ENCODE data around the gene SLC39A10. TPM values are rescaled to one million over a fixed set of nuclear protein-coding genes. Genes with fewer than 3 reads are reported as not detected.
"Not testable (repeated sequence)": the region's sequence is repeated elsewhere in the genome, so short reads cannot be mapped to it uniquely, and the experiment has no call there.

Gene SLC39A10
- total RNA-seq, 4 donors from 2014 or later, result 1.6 to 3.5 (median 2.1) TPM

DNA sequence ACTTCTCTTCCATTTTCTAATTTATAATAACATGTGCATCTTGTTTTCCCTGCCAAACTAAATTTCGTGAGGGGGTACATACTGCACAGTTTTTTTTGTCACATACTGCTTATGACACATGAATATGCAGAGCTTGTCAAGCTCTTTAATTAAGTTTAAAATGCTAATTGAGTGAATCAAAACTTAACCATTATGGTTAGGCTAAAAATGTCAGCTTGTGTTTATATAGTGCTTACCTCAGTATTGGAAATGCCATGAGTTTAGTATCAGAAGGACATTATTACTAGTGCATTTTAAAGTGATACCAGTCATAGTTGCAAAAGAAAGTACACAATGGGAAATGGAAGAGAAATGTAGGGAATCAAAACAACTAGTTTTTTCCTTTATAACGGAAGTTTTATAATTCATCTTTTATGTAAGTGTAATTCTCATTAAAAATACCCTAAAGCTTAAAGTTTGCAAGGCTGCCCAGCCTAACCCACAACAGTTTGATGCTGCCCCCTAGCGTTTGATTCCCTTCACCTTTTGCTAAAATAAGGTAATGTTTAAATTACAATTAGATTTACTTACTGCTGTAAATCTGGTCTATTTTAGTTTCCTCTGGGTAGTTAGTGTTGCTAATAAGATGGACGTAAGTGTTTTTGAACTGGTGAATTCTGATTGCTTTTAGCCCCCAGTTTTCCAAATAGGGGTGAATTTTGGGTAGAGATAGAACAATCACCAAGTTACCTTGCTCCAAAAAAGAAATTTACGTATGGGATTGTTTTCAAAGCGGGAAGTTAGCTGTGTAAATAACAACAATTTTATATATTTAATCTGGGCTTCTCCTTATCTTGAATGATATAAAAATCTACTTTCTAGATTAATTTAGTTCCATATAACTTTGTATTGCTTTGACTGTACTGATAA is 3.2 kb downstream of the SLC39A10 start:
- no peak for ATAC-seq
- in situ Hi-C loops (cut with MboI; ENCODE audit: low sequenced_read_pairs in 4 of 4), result loop anchor here in 1 of 4 donors (5.0 kb wide), 1 partner anchor 88 kb away; no protein-coding TSS in a partner anchor
- Histone ChIP-seq H3K9me3 (no peaks in the 10 kb centered on the region), H3K36me3 (no peaks in the 10 kb centered on the region), H3K4me1 (peaks cover 23% of the 10 kb centered on the region in 2 donors), H3K4me3 (no peak overlapping the region), H3K27ac (peak overlapping the region in 2 of 4 donors; percentile 94 to 97), H3K27me3 (no peaks in the 10 kb centered on the region)
- TF ChIP-seq POLR2A (IDR thresholded peaks at IDR 0.05), result no peak
- TF ChIP-seq, protein P1, sequence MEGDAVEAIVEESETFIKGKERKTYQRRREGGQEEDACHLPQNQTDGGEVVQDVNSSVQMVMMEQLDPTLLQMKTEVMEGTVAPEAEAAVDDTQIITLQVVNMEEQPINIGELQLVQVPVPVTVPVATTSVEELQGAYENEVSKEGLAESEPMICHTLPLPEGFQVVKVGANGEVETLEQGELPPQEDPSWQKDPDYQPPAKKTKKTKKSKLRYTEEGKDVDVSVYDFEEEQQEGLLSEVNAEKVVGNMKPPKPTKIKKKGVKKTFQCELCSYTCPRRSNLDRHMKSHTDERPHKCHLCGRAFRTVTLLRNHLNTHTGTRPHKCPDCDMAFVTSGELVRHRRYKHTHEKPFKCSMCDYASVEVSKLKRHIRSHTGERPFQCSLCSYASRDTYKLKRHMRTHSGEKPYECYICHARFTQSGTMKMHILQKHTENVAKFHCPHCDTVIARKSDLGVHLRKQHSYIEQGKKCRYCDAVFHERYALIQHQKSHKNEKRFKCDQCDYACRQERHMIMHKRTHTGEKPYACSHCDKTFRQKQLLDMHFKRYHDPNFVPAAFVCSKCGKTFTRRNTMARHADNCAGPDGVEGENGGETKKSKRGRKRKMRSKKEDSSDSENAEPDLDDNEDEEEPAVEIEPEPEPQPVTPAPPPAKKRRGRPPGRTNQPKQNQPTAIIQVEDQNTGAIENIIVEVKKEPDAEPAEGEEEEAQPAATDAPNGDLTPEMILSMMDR (IDR thresholded peaks at IDR 0.05 in 4 of 5, conservative IDR thresholded peaks at IDR 0.05 in 1 of 5), result peak; percentile 35 to 86 (median 59)
- intact Hi-C loops (cut with DNase I; ENCODE audit: low total_unique reads), result loop anchor here (1.0 to 10.0 kb wide), 5 partner anchors 84 to 1525 kb away; partner anchors contain the start of genes DNAH7 and STK17B
- DNase-seq, result peak; percentile 27 to 33

DNA sequence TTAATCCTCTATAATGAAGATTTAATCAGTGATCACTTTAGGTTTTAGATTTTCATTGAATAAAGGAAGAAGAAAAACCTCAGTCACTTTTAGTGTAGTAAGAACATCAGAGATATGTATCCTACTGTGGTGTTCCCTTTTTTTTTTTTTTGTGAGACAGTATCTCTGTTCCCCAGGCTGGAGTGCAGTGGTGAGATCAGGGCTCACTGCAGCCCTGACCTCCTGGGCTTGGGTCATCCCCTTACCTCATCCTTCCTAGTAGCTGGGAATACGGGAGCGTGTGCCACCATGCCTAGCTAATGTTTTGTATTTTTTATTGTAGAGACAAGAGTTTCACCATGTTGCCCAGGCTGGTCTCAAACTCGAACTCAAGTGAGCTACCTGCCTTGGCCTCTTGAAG is 5.1 kb downstream of the SLC39A10 start:
- intact Hi-C loops (cut with DNase I; ENCODE audit: low total_unique reads) (no loop called here), in situ Hi-C loops (cut with MboI; ENCODE audit: low sequenced_read_pairs in 4 of 4) (loop anchor here in 1 of 4 donors (5.0 kb wide), 1 partner anchor 90 kb away; no protein-coding TSS in a partner anchor)
- H3K4me3 ChIP-seq, result no peak overlapping the region
- no peaks in the 10 kb centered on the region for H3K27me3 ChIP-seq
- no peaks in the 10 kb centered on the region for H3K36me3 ChIP-seq
- no peak for TF ChIP-seq POLR2A (IDR thresholded peaks at IDR 0.05)
- TF ChIP-seq, protein P1 (IDR thresholded peaks at IDR 0.05 in 4 of 5, conservative IDR thresholded peaks at IDR 0.05 in 1 of 5), result no peak
- ATAC-seq (no peak), DNase-seq (no peak)
- peaks cover 22 to 23% of the 10 kb centered on the region in 2 donors for H3K4me1 ChIP-seq
- no peak overlapping the region for H3K27ac ChIP-seq
- no peaks in the 10 kb centered on the region for H3K9me3 ChIP-seq

DNA sequence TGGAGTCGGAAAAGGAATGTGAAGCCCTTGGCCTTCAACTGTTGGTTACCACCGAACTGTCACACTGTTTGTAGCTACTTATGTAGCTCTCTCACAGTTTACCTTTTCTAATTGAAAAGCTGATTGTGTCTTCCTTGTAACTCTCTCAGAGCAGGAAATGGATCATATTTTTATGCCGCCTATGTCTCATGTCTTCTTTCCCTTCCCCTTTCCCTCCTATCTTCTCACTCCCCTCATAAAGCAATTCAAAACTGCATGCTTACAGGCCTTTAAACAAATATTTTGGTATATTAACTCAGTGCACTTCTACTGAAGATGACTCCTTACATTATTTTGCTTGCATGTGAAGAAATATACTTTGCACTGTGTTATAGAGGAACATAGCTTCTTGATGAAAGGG is 6.0 kb downstream of the SLC39A10 start:
- no peak overlapping the region for H3K27ac ChIP-seq
- H3K4me3 ChIP-seq, result no peak overlapping the region
- ATAC-seq, result no peak
- DNase-seq, result no peak
- in situ Hi-C loops (cut with MboI; ENCODE audit: low sequenced_read_pairs in 4 of 4), result loop anchor here in 1 of 4 donors (5.0 kb wide), 1 partner anchor 91 kb away; no protein-coding TSS in a partner anchor
- H3K9me3 ChIP-seq, result no peaks in the 10 kb centered on the region
- peaks cover 22 to 23% of the 10 kb centered on the region in 2 donors for H3K4me1 ChIP-seq
- H3K27me3 ChIP-seq, result no peaks in the 10 kb centered on the region
- TF ChIP-seq, protein P1 (IDR thresholded peaks at IDR 0.05 in 4 of 5, conservative IDR thresholded peaks at IDR 0.05 in 1 of 5), result no peak
- TF ChIP-seq POLR2A (IDR thresholded peaks at IDR 0.05), result no peak
- H3K36me3 ChIP-seq, result no peaks in the 10 kb centered on the region
- intact Hi-C loops (cut with DNase I; ENCODE audit: low total_unique reads), result no loop called here

DNA sequence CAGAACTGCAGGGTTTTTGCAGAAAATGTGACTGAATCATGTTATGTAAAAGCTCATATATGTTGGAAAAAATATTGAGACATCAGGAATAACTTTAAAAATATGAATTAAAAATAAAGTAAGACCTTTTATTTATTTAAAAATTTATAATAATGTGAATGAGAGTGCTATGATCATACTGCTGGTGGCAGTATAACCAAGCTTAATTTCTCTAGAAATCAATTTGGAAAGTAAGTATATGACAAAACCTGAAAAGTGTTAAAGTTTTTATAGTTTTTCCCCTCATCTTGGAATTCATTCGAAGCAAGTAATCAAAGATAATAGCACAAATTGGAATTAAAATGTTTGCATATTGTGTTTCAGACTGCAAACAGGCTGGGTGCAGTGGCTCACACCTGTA is 7.5 kb downstream of the SLC39A10 start:
- TF ChIP-seq POLR2A (IDR thresholded peaks at IDR 0.05), result no peak
- TF ChIP-seq, protein P1 (IDR thresholded peaks at IDR 0.05 in 4 of 5, conservative IDR thresholded peaks at IDR 0.05 in 1 of 5), result no peak
- in situ Hi-C loops (cut with MboI; ENCODE audit: low sequenced_read_pairs in 4 of 4), result loop anchor here in 1 of 4 donors (5.0 kb wide), 1 partner anchor 92 kb away; no protein-coding TSS in a partner anchor
- Histone ChIP-seq H3K4me3 (no peak overlapping the region), H3K4me1 (peaks cover 8 to 12% of the 10 kb centered on the region in 2 donors), H3K9me3 (no peaks in the 10 kb centered on the region), H3K27me3 (no peaks in the 10 kb centered on the region), H3K36me3 (no peaks in the 10 kb centered on the region), H3K27ac (no peak overlapping the region)
- ATAC-seq, result no peak
- intact Hi-C loops (cut with DNase I; ENCODE audit: low total_unique reads), result no loop called here
- DNase-seq, result no peak

DNA sequence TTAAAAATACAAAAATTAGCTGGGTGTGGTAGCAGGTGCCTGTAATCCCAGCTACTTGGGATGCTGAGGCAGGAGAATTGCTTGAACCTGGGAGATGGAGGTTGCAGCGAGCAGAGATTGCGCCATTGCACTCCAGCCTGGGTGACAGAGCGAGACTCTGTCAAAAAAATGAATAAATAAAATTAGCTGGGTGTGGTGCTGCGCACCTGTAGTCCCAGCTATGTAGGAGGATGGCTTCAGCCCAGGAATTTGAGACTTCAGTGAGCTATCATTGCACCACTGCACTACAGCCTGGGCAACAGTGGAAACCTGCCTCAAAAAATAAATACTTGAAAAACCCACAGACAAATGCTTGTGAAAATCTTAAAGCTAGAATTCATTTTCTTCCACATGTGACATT is 8.1 kb downstream of the SLC39A10 start:
- H3K36me3 ChIP-seq; H3K4me3 ChIP-seq; ATAC-seq; in situ Hi-C loops (cut with MboI; ENCODE audit: low sequenced_read_pairs in 4 of 4); H3K9me3 ChIP-seq; DNase-seq; H3K27me3 ChIP-seq; H3K27ac ChIP-seq; intact Hi-C loops (cut with DNase I; ENCODE audit: low total_unique reads); H3K4me1 ChIP-seq: not testable (repeated sequence)
